ENCODE measurements around the gene BCL11B.

BCL11B gene

GRCh38 chr14:99155173-99156089 is 116.6 kb downstream of the BCL11B start:
- no peak for DNase-seq

- no peak for DNase-seq
These were observed 121.8 kb downstream of the BCL11B start for GRCh38 chr14:99150236-99150635.

- DNase-seq: no peak
These were observed 123.0 kb downstream of the BCL11B start for GRCh38 chr14:99148861-99149610.

DNA sequence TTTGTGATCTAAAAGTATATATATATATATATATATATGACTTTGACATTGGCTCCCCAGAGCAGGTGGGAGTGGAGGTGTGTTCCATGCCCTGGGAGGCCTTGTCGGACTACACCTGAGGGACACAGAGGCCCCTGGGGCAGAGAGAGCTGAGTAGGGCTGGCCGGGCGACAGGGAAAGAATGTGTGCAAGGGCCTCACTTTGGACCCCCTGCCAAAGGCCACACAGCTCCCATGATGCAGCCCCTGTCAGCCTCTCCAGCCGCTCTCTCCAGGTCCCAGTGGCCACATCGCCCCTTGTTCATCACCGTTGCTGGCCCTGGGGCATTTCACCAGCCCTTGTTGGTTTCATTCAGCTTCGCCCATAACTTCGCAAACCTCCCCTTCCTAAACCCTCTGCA is 123.9 kb downstream of the BCL11B start:
- DNase-seq: no peak

DNA sequence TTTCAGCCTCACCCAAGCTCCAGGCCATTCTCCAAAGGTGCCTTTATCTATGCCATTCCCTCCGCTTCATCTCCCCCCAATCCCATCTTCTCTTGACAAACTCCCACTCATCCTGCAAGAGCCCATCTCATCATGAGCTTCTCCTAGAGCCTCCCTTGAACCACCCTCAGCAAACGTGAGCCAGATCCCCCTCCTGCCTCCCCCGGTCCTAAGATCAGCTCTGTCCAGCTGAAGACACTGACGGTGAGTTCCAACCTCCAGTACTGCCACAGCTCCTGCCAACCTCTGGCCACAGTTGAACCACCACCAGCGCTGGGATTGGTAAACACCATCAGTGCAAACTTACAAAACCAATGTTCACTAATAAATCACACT is 124.6 kb downstream of the BCL11B start:
- no peak for DNase-seq

- no peak for DNase-seq
These were observed 125.2 kb downstream of the BCL11B start for GRCh38 chr14:99146616-99147365.

GRCh38 chr14:99145307-99145706 is 126.7 kb downstream of the BCL11B start:
- DNase-seq: no peak

GRCh38 chr14:99143793-99144192 is 128.2 kb downstream of the BCL11B start:
- DNase-seq: no peak

DNA sequence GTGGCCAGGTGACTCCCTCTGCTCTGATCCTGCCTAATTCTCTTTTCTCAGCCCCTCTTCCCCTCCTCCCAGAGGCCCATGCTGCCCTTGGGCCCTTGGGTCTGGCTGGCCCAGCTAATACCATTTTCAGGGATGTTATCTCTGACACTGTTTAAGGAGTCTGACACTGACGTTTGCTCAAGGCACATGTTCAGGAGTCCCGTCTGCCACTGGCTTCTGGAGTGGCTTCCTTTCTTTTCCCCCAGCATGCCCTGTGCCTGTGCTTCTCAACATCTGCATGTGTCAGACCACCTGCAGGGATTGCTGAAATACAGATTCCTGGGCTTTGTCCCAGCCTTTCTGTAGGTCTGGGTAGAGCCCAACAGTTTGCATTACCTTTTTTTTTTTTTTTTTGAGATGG is 128.9 kb downstream of the BCL11B start:
- no peak for DNase-seq

DNA sequence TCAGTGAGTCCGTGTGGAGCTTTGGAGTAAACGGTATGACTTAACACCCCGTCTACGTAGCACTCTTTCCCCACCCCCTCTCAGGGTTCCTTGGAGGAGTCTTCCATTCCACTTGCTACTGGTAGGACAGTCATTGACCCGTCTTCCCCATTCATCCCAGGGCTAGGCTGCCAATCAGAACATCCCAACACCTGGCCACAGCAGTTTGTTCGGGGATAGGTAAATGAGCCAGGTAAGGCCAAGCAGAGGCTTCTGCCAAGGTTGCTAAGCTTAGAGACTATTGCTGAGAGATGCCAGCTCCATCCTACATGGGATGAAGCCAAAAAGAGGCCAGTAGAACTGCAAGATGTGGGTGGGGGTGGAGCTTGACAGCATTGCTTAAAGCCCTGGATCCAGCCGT is 130.8 kb downstream of the BCL11B start:
- no peak for DNase-seq

DNA sequence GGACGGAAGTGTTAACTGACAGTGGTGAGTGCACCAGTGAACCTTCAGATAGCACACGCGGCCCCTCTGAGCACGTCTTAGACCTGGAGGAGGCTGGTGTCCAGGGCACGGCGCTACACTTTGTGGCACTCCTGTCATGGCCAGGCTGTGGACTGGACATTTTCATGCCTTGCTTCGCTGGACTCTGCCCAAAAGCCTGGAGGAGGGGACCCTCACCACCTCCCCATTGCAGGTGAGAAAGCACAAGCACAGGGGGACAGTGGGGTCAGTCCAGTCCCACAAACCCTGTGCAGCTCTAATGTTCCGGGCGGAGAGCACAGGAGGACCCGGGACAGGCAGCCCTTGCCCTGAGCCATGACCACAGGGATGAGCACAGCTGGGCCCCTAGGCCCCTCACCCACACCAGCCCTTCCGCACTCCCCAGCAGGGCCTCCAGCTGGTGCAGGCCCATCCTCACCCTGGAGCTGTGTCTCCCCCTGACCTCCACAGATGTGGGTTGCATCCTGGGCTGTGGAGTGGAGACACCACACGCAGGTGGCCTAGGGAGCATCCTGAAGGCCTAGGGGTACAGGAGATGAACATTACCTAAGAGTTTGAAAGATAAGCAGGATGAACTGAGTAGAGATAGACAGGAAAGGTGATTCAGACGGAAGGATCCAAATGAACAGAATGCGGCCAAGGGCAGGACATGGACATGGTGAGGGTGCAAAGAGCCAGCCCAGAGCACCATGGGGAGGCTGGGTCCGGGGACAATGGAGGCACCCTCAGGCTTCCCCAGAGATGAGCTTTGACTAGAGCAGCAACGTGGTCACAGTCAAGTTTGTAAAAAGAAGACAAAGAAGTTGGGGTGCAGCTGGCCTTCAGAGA is 132.8 kb downstream of the BCL11B start:
- DNase-seq: no peak

DNA sequence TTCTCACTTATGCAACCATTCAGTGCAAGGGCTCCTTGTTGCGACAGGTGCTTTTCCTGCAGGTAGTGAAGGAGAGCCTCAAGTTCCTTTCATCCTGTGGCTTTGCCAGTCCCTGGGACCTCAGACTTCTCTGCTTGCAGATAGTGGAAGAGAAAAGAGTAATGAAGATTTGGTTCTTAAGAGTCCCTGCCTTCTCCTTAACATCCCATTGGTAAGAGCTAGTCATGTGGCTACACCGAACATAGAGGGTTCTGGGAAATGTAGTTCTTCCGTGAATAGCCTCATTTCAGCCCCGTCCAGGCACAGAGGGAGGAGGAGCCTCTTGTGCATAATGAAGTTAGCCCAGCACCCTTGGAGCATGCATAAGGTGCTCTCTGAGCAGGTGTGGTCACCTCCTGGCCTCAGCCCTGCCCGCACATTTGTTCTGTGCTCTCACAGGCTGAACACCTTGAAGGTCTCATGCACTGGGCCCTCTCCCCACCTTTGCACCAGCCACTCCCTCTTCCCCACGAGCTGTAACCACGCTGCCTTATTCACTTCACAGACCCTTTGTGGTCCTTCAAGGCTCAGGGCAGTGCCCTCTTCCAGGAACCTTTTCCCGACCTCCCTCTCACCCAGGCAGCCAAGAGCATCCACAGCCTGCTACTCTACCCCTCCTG is 134.0 kb downstream of the BCL11B start:
- no peak for DNase-seq

GRCh38 chr14:99137001-99137700 is 134.8 kb downstream of the BCL11B start:
- DNase-seq: no peak

DNA sequence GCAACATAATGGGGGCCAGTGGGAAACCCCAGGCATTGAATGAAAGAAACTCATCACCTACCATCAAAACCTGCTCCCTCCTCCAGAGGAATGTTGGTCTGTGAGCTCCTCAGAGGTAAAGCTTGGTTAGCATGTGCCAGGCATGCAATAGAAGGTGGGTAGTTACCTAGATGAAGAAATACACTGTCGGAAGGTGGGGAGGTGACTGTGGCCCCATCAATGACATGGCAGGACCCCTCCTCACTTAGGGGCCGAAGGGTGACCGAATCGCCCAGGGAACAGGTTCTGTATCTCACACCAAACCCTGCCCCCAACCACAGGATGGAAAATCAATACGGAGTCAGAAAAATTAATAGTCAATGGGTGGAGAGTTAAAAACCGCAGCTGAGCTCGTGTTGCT is 135.6 kb downstream of the BCL11B start:
- no peak for DNase-seq

DNA sequence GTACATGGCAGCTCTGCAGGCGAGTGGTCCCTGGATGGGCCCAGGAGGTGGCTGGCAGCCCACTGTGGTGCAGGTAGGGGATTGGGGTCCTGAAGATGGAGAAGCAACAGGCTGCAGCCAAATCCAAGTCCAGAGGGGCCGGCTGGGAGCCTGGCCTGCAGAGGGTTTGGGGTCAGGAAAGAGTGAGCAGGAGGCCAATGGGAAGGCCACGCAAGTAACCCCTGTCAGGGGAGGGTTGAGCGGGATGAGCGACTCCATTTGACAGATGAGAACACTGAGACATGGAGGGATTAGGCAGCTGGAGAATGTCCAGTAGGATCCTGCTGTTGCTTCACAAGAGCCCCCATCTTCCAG is 136.0 kb downstream of the BCL11B start:
- DNase-seq: no peak

DNA sequence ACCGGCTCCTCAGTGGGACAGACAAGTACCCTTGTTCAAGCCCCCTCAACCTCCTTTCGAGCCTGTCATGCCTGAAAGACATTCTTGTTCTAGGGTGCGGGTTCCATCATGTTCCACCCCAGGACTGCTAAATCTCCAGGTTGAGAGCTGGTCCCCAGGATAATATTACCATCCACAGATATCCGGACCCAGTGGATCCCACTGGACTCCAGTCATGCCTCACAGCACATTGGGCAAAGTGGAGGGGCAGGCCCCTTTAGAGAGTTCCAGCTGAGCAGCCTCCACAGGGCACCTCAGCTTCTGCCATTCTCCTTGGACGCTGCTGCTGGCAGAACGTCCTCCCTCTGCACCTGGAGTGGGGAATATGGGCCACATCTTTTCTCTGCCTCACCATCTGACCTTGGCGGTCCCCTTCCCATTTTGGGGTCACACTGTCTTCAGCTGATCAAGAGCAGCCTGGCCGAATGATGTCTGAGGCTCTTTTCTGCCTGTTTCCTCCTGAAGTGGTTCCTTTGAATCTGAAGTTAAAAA is 137.4 kb downstream of the BCL11B start:
- DNase-seq: no peak

DNA sequence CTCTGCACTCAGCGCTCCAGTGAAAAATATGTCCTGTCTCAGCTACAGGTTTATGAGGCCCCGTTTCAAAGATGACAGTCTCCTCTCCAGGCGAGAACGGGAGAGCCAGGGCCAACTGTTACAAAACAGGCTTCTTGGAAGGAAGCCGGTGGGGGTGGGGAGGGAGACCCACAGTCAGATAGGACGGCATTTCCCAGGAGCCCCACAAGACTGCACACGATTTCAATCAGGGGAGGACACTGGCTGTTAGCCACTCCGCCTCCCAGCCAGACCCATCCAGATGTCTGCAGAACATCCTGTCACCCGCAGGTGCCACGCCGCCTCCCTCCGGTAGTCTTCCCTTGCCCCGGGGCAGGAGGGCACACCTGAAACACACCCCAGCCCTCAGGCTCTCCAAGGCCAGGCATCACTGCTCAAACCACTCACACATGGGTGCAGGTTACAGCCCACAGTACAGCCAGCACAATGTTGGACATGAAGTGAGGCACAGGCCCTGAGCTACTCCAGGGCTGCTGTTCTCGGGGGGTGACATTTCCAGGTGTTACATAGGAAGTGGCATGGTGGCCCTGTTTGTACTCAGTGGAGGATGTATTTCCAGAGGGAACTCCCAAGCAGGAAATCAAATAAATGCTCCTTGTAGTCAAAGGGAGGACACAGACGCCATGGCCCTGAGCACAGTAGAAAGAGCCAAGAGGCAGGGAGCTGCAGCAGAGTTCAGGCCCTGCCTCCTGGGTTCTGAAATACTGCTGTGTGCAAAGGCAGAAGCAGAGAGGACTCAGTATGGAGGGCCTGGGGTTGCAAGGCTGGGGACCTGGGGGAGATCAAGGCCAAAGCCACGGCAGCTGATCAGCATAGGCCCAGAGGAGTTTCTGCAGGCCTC is 138.1 kb downstream of the BCL11B start:
- DNase-seq: no peak

GRCh38 chr14:99132821-99133635 is 139.0 kb downstream of the BCL11B start:
- DNase-seq: no peak

GRCh38 chr14:99131632-99132271 is 140.2 kb downstream of the BCL11B start:
- DNase-seq: no peak
